KOPT-K1 (cell line): Measurements from ENCODE around the gene MUC12.

ENCODE experiments used
- H3K27ac ChIP-seq: fragments of 200-600 bp; sonication (generic); 2 replicates; pipeline ENCODE4 v1.5.1; 2016; ENCODE audit warnings: antibody characterized with exemption, mild to moderate bottlenecking, low read depth, low read length; ENCODE audit not compliant: poor library complexity, severe bottlenecking
- H3K36me3 ChIP-seq: fragments of 200-600 bp; sonication (generic); 2 replicates; pipeline ENCODE4 v1.5.1; 2017; ENCODE audit warnings: antibody characterized with exemption, mild to moderate bottlenecking, low read length, moderate library complexity; ENCODE audit not compliant: insufficient read depth
- H3K9me3 ChIP-seq: fragments of 200-600 bp; sonication (generic); 2 replicates; pipeline ENCODE4 v1.5.1; 2017; ENCODE audit warnings: antibody characterized with exemption, low read length, mild to moderate bottlenecking; ENCODE audit not compliant: insufficient read depth, poor library complexity, severe bottlenecking

MUC12 gene

DNA sequence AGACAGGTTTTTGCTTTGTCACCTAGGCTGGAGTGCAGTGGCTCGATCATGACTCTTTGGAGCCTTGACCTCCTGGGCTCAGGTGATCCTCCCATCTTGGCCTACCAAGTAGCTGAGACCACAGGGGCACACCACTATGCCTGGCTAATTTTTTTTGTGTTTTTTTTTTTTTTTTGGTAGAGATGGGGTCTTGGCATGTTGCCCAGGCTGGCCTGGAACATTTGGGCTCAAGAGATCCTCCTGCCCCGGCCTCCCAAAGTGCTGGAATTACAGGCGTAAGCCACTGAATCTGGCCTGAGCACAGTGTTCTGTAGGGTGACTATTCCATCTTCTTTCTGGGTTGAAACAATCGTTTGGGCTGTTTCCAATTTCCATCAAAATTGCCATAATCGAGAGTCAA, 21.6 kb upstream of the MUC12 start:
- Histone ChIP-seq H3K27ac (no peak overlapping the region), H3K9me3 (no peaks in the 10 kb centered on the region), H3K36me3 (no peaks in the 10 kb centered on the region)

DNA sequence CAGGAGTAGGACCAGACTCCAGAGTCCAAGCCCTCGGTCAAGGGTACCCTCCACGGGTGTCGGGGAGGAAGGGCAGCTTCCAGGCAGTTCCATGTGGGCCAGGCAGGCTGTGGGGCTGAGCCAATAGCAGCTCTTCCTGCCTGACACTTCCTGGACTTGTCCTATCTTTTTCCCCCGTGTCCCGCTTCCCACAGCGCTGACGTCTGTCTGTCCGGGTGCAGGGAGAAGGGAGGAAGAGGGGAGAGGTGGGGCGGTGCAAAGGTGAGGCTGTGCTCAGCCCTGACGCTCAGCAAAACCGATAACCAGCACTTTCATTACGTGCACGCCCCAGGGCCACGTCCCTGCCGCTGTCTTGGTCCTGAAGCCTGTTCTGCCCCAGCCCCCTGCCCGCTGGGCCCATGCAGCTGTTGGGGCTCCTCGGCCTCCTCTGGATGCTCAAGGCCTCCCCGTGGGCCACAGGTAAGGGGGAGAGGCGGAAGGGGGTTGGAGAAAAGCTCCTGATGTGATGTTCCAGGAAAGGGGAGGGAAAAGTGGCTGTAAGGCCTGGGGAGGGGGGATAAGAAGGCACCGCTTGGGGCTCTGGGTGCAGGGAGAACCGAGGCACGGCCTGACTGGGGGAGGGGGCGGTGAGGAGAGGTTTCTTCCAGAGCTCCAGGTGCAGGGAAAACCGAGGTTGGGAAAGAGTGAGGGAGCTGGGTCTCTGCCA, 20.0 kb upstream of the MUC12 start, which contains the start of gene MUC3A:
Gene MUC3A, plus strand, starts transcription at position 308 of the 706 bp plus-strand sequence. Its CDS starts 91 bp downstream, at position 399.
- Histone ChIP-seq H3K36me3 (no peaks in the 10 kb centered on the region), H3K9me3 (no peaks in the 10 kb centered on the region), H3K27ac (no peak within 1 kb of the TSS)

DNA sequence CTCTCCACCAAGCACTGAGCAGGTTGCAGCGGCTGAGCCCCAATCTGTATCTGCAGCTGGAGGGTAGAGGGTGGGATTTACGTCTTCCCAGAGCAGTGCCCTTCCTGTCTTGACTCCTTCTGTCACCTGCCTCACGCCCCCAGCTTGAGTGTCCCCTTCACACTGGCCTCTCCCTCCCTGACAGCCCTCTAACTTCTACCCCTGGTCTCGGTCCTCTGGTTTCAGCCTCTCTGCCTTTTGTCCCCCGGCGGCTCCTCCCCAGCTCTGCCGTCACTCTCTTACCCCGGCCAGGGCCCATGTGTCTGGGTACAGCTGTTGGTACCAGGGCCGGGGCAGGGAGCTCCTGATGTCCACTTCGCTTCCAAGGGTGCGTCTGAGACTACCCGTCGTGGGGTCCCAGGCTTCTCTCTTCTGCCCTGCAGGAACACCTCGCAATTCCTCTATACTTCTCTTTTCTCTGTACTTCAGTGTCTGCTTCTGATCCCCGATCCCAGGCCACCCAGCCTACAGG, 19.4 kb upstream of the MUC12 start:
- Histone ChIP-seq H3K36me3 (no peaks in the 10 kb centered on the region), H3K27ac (no peak overlapping the region), H3K9me3 (no peaks in the 10 kb centered on the region)

DNA sequence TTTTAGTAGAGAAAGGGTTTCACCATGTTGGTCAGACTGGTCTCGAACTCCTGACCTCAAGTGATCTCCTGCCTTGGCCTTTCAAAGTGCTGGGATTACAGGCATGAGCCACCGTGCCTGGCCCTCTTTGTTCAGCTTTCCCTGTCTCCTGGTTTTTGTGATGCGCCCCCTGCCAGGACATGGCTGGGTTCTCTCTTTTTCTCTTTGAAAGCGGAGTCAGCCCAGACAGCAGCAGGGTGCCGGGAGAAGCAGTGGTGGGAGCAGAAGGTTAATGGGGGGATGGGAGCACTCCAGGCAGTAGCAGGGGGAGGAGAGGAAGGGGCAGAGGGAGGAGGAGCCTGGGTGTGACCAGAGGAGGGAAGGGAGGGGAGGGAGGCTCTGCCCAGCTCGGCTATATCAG, 18.2 kb upstream of the MUC12 start:
- Histone ChIP-seq H3K9me3 (no peaks in the 10 kb centered on the region), H3K27ac (no peak overlapping the region)

DNA sequence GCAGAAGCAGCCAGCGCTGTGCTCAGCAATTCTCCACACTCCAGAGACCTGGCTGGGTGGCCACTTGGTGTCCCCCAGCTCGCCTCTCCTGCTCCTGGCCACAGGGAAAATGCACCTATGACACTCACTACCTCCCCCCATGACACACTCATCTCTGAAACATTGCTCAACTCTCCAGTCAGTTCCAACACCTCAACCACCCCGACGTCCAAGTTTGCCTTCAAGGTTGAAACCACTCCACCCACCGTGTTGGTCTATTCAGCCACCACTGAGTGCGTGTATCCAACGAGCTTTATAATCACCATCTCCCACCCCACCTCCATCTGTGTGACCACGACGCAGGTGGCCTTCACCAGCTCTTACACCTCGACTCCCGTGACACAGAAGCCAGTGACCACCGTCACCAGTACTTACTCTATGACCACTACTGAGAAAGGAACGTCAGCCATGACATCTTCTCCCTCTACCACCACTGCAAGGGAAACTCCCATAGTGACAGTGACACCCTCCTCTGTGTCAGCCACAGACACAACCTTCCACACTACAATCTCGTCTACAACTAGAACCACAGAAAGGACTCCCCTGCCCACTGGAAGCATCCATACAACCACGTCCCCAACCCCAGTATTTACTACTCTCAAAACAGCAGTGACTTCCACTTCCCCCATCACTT, 17.3 kb upstream of the MUC12 start:
- no peaks in the 10 kb centered on the region for H3K9me3 ChIP-seq
- H3K27ac ChIP-seq: no peak overlapping the region
- H3K36me3 ChIP-seq: no peaks in the 10 kb centered on the region

More for the DNA sequence above, 18.2 kb upstream of the MUC12 start:
- no peaks in the 10 kb centered on the region for H3K36me3 ChIP-seq

DNA sequence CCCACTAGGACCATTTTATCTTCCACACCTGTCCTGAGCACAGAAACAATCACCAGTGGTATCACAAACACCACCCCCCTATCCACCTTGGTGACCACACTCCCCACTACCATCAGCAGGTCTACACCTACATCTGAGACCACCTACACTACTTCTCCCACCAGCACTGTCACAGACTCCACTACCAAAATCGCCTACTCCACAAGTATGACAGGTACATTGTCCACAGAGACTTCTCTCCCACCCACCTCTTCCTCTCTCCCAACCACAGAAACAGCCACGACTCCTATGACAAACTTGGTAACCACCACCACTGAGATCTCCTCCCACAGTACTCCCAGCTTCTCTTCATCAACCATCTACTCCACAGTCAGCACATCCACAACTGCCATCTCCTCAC, 16.7 kb upstream of the MUC12 start:
- H3K9me3 ChIP-seq: peaks cover under 1% of the 10 kb centered on the region
- H3K36me3 ChIP-seq: no peaks in the 10 kb centered on the region
- no peak overlapping the region for H3K27ac ChIP-seq

DNA sequence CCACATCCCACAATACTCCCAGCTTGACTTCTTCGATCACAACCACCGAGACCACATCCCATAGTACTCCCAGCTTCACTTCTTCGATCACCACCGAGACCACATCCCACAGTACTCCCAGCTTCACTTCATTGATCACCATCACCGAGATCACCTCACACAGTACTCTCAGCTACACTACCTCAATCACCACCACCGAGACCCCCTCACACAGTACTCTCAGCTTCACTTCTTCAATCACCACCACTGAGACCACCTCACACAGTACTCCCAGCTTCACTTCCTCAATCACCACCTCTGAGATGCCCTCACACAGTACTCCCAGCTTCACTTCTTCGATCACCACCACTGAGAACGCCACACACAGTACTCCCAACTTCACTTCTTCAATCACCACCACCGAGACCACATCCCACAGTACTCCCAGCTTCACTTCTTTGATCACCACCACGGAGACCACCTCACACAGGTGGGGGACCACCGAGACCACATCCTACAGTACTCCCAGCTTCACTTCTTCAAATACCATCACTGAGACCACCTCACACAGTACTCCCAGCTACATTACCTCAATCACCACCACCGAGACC, 11.4 kb upstream of the MUC12 start:
- Histone ChIP-seq H3K36me3 (no peaks in the 10 kb centered on the region), H3K27ac (no peak overlapping the region), H3K9me3 (peaks cover 8% of the 10 kb centered on the region)

DNA sequence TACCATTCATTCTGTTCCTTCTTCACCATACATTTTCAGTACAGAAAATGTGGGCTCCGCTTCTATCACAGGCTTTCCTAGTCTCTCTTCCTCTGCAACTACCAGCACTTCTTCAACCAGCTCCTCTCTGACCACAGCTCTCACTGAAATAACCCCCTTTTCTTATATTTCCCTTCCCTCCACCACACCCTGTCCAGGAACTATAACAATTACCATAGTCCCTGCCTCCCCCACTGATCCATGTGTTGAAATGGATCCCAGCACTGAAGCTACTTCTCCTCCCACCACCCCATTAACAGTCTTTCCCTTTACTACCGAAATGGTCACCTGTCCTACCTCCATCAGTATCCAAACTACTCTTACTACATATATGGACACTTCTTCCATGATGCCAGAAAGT, 9.5 kb upstream of the MUC12 start:
- H3K36me3 ChIP-seq: no peaks in the 10 kb centered on the region
- H3K27ac ChIP-seq: no peak overlapping the region
- H3K9me3 ChIP-seq: peaks cover 8% of the 10 kb centered on the region

DNA sequence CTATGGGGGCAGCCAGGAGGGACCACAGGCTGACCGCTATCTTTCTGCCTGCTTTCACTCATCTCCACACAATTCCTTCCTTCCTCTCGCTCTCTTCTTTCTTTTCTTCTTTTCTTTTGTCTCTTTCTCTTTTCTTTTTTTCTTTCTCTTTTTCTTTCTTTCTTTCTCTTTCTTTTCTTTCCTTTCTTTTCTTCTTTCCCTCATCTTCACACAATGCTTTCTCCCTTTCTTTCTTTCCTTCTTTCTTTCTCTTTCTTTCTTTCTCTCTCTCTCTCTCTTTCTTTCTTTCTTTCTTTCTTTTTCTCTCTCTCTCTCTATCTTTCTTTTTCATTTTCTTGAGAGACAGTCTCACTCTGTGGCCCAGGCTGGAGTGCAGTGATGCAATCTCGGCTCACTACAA, 6.8 kb upstream of the MUC12 start:
- Histone ChIP-seq H3K27ac (no peak overlapping the region), H3K9me3 (peaks cover 8% of the 10 kb centered on the region), H3K36me3 (no peaks in the 10 kb centered on the region)

DNA sequence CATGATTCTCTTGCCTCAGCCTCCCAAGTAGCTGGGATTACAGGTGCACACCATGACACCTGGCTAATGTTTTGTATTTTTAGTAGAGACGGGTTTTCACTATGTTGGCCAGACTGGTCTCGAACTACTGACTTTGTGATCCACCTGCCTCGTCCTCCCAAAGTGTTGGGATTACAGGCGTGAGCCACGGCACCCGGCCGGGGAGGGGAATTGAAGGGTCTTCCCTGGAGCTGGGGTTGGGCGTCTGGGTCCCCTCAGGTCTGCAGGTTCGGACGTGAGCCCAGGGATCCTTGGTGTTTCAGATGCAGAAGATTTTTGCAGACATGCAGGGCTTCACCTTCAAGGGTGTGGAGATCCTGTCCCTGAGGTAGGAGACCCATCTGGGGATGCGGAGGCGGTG, 6.0 kb upstream of the MUC12 start:
- Histone ChIP-seq H3K36me3 (no peaks in the 10 kb centered on the region), H3K9me3 (peaks cover under 1% of the 10 kb centered on the region)

DNA sequence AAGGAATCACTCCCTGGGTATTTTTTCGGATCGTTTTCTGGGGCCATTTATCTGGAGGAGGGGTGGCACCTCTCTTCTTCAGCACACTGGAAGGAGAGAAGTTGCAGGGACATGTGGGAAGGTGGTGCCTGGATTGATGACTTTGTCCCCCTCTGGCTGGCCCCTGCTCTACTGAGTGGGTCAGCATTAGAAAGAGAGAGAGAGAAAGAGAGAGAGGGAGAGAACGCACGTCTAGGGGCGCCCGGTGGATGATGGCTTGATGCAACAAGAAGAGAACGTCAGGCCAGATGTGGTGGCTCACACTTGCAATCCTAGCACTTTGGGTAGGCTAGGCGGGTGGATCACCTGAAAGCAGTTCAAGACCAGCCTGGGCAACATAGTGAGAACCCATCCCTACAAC, 5.5 kb upstream of the MUC12 start:
- H3K27ac ChIP-seq: no peak overlapping the region
- H3K36me3 ChIP-seq: no peaks in the 10 kb centered on the region
- no peaks in the 10 kb centered on the region for H3K9me3 ChIP-seq

More for the DNA sequence above, 6.0 kb upstream of the MUC12 start:
- no peak overlapping the region for H3K27ac ChIP-seq

DNA sequence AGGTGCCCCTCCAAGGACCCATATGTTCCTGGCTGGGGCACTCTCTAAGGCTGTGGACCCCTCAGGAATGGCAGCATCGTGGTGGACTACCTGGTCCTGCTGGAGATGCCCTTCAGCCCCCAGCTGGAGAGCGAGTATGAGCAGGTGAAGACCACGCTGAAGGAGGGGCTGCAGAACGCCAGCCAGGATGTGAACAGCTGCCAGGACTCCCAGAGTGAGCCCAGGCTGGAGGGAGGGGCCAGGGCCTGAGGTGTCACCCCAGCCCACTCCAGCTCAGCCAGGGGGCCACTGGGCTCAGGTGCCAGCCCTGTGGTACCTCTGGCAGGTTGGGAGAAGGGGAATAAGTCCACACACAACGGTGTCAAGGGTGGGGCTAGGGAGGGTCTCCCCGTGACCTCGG, 4.7 kb upstream of the MUC12 start:
- H3K36me3 ChIP-seq: no peaks in the 10 kb centered on the region
- no peak overlapping the region for H3K27ac ChIP-seq
- no peaks in the 10 kb centered on the region for H3K9me3 ChIP-seq

DNA sequence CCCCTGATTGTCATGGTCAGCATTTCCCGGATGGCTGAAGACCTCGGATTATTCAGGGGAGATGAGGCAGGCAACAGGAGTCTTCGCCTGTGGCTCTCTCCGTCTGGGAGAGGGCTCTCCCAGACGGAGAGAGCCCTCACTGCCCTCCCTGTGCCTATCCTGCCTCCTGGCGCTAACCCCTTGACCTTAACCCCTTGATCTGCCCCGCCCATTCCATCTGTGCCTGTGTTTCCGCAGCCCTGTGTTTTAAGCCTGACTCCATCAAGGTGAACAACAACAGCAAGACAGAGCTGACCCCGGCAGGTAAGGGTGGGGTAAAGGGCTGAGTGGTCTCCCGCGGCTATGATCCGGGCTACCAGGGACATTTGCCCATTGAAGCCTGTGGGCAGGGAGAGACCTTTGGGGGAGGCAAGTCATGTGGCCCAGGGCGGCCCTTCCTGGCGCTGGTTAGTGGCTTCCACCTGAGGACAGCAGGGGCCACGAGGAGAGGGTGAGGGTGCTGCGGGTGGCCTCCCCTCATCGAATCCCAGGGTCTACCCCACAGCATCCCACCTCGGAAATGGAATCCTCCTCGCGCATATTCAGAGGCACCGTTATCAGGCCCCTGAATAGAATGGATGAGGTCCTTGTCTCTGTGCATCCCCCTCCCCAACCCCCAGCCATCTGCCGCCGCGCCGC, 4.2 kb upstream of the MUC12 start:
- Histone ChIP-seq H3K36me3 (no peaks in the 10 kb centered on the region), H3K9me3 (no peaks in the 10 kb centered on the region), H3K27ac (no peak overlapping the region)

DNA sequence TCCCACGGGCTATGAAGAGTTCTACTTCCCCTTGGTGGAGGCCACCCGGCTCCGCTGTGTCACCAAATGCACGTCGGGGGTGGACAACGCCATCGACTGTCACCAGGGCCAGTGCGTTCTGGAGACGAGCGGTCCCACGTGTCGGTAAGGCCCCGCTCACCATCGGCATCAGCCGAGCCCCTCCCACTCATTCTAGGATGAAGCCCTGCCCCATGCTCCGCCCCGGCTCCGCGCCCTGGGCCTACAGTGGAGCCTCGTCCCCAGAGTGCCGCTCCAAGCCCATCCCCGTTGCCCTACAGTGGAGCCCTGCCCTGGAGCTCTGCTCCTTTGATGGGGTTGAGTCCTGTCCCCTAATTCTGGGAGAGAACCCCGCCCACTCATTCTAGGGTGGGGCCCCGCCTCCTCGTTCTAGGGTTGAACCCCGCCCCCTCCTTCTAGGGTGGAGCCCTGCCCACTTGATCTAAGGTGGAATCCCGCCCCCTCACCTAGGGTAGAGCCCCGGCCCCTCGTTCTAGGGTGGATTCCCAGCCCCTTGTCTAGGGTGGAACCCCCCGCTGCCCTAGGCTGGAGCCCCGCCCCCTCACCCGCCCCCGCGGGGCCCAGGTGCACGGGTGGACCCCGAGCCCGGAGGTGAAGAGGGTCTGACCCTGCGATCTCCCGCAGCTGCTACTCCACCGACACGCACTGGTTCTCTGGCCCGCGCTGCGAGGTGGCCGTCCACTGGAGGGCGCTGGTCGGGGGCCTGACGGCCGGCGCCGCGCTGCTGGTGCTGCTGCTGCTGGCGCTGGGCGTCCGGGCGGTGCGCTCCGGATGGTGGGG, 3.4 kb upstream of the MUC12 start:
- Histone ChIP-seq H3K9me3 (no peaks in the 10 kb centered on the region), H3K27ac (no peak overlapping the region), H3K36me3 (no peaks in the 10 kb centered on the region)
